Measurements from ENCODE around the gene DGKQ.
"Not testable (repeated sequence)": the region's sequence is repeated elsewhere in the genome, so short reads cannot be mapped to it uniquely, and the experiment has no call there.

The DGKQ gene

DNA sequence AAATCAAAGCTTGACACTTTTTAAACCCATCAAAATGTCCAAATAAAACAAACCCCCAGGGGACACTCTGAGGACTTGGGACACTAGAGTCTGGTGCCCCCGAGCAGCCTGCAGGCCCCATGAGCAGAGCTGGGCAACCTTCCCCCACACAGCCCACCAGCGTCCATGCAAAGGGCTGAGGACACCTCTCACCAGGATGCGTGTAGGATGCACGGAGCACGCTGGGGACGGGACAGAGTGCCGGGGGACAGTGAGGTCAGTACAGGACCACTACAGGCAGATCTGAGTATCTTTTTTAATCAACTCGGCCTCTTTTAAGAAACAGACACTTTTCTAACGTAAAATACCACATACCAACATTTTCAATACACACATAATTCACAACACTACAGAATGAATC, 48.2 kb downstream of the DGKQ start:
- no peak for DNase-seq (ENCODE audit: low read depth)

DNA sequence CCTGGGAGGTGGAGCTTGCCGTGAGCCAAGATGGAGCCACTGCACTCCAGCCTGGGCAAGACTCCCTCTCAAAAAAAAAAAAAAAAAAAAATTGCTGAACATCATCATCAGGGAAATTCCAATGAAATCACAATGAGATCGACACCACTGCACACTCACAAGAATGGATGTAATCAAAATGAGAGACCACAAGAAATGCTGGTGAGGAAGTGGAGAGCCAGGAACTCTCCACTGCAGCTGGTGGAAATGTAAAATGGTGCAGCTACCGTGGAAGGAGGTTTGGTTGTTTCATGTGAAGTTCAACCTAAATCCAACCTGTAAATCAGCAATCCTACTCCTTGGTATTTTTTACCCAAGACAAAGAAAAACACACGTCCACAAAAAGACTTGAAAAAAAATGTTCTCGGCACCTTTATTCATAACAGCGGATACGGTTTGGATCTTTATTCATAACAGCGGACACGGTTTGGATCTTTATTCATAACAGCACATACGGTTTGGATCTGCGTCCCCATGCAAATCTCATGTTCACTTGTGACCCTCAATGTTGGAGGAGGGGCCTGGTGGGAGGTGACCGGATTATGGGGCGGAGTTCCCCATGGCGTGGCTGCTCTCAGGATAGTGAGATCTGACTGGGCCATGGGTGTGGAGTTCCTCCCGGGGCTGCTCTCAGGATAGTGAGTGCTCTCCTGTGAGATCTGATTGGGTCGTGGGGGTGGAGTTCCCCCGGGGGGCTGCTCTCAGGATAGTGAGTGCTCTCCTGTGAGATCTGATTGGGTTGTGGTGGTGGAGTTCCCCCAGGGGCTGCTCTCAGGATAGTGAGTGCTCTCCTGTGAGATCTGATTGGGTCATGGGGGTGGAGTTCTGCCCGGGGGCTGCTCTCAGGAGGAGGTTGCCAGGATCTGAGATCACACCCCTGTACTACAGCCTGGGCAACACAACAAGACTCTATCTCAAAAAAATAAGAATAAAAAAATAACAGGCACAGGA, 49.0 kb downstream of the DGKQ start:
- no peak for DNase-seq (ENCODE audit: low read depth)

DNA sequence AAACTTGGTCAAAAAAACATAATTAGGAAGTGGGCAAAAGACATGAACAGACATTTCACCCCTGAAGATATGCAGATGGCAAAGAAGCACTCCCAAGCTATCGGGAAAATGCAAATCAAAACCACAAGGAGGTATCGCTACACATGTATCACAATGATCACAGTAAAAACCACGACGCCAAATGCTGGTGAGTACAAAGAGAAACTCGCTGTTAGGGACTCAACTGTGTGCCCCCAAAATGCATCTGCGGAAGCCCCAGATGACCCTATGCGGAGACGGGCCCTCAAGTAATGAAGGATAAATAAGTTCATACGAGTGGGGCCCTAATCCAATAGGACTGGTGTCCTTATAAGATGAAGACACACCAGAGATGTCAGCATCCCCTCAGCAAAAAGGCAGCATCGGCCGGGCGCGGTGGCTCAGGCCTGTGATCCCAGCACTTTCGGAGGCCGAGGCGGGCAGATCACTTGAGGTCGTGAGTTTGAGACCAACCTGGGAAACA, 51.5 kb downstream of the DGKQ start:
- no peak for DNase-seq (ENCODE audit: low read depth)

DNA sequence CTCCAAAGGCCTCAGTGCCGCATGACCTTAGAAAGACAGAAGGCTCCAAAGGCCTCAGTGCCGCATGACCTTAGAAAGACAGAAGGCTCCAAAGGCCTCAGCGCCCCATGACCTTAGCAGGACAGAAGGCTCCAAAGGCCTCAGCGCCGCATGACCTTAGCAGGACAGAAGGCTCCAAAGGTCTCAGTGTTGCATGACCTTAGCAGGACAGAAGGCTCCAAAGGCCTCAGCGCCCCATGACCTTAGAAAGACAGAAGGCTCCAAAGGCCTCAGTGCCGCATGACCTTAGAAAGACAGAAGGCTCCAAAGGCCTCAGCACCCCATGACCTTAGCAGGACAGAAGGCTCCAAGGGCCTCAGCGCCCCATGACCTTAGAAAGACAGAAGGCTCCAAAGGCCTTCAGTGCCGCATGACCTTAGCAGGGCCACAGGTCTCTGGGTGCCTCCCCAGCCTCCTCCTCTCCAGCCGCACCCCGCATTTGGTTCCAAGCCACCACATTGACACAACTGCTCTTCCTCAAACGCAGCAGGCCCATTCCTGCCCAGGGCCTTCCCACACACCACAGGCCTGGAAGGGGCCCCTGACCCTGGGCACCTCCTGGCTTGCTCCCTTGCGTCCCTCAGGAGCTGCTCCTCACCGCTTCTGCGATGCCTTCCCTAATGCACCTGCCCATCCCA, 54.2 kb downstream of the DGKQ start:
- not testable (repeated sequence) for DNase-seq (ENCODE audit: low read depth)

DNA sequence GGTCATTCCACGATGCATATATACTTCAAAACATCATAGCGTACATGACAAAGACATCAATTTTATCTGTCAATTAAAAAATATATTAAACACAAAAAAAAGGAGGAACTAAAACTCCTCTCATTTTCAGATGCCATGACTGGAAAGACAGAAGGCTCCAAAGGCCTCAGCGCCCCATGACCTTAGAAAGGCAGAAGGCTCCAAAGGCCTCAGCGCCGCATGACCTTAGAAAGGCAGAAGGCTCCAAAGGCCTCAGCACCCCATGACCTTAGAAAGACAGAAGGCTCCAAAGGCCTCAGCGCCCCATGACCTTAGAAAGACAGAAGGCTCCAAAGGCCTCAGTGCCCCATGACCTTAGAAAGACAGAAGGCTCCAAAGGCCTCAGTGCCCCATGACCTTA, 54.8 kb downstream of the DGKQ start:
- not testable (repeated sequence) for DNase-seq (ENCODE audit: low read depth)

DNA sequence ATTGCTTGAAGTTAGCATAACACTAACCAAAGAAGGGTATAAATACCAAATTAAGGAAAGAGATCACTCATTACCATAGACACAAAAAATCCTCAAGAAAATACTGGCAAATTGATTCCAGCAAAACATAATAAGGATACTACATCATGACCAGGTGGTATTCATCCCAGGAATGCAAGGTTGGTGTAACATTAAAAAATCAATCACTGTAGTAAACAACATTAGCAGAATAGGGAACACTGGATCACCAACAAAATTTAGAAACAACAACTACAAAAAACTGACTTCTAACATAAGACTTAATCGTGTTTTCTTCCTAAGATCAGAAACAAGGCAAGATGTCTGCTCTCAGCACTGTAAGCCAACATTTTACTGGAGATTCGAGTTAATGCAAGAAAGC, 55.4 kb downstream of the DGKQ start:
- no peak for DNase-seq (ENCODE audit: low read depth)

DNA sequence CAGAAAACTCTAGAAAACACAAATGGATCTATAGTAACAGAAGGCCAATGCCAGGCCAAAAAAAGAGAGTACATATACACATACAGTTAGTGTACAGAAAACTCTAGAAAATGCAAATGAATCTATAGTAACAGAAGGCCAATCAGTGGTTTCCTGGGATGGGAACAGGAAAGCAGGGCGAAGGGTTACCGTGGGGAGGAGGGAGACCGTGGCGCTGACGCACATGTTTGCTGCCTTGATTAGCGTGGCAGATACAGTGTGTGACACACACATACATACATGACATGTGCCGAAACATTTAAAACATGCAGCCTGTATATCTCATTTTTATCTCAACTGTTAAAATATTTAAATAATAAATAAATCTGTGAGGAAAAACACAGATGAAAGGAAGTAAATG, 55.9 kb downstream of the DGKQ start:
- no peak for DNase-seq (ENCODE audit: low read depth)

DNA sequence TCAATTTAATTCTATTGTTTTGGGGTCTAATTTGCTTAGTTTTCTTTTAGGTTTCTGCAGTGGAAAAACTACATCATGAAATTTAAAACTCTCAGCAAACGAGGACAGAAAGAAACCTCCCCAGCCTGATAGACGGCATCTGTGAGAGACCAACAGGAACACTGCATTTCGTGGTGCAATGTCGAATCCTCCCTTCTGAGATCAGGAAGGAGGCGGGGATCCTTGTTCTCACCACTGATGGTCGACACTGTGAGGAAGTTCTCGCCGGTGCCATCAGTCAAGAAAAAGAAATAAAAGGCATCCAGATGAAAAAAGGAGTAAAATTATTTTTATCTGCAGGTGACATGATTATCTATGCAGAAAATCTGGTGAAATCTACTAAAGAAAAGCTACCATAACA, 57.8 kb downstream of the DGKQ start:
- no peak for DNase-seq (ENCODE audit: low read depth)

DNA sequence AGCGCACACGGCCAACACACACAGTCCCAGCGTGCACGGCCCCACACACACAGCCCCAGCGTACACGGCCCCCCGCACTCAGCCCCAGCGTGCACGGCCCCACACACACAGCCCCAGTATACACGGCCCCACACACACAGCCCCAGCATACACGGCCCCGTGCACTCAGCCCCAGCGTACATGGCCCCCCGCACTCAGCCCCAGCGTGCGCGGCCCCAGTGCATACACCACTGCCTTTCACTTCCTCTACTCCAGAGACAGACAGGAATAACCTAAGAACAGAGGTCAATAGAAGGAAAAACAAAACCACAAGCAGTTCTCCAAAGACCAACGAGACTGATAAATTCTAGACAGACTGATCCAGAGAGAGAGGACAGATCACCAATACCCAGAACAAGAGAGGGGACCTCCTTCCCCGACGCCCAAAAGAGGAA, 58.3 kb downstream of the DGKQ start:
- DNase-seq (ENCODE audit: low read depth), result no peak

DNA sequence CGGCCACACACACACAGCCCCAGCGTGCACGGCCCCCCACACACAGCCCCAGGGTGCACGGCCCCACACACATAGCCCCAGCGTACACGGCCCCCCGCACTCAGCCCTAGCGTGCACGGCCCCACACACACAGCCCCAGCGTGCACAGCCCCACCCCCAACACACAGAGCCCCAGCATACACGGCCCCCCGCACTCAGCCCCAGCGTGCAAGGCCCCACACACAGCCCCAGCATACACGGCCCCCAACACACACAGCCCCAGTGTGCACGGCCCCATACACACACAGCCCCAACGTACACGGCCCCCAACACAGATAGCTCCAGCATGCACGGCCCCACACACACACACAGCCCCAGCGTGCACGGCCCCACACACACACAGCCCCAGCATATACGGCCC, 58.8 kb downstream of the DGKQ start:
- DNase-seq (ENCODE audit: low read depth), result no peak

DNA sequence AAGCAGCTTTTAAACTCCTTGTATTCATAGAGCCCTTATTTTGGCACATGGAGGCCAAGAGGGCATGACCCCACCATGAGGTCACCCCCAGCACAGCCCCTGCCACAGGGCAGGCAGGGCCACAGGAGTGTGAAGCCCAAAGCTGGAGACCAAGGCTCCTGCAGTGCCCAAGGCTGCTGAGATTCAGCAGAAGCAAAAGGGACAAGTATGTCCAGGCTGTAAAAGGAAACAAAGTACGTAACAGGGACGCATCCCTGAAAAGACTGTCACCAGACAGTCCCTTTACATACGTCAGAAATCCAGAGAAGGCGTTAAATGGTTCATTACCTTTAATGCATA, 60.1 kb downstream of the DGKQ start:
- no peak for DNase-seq (ENCODE audit: low read depth)

DNA sequence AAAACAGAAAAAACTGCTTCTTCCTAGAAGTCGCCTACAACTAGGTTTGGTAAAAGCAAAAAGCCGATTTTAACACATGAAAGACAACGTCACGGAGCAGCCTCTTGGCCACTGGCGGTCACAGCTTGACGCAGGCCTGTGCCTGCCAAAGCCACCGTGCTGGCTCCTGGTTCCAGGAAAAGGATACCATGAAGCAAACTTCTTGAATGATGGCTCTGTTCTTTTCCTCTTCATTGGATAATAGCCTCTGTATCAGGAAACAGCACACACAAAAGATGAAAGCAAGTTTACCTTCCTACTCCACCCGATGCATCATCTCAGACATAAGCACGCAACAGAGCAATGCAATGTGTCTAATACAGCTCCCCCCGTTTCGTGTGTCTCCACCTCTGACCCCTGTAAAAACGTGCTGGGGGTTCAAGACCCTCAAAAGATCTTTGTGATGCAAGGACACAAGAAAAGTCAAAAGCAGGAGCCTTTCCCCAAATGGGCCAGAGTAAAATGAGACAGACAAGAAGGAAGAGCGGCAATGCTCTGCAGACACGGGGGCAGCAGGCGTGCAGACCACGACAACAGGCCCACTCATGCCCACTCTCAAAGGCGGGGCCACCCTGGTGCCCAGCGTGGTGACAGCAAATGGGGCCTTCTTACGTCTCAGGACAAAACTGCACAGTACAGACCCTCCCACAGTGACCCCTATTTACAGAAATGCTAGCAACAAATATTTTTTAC, 60.7 kb downstream of the DGKQ start:
- no peak for DNase-seq (ENCODE audit: low read depth)

DNA sequence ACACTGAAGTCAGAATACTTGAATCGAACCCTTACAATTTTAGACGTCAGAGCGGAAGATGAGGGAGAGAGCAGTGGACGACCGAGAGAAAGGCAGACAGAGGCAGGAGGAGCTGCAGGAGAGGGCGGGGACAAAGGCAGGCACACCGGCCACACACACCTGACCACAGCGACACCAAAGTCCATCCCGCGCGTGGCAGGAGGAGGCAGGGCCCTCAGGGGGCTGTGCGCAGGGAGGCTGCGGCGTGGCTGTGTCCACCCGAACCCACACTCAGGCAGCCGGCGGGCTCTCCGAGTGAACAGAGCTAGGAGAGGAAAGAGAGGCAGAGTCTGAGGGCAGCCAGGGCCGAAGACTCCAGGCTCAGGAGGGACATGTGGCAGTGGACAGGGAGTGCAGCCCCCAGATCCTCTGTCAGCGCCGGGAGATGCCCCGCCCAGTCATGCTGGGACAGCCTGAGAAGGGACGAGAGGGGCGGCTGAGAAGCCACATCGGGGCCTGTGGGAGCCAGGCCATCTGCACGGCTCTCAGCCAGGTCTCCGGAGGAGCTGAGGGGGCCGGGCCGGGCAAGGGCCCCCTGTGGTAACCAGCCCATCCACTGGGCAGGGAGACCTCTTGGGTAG, 61.4 kb downstream of the DGKQ start:
- no peak for DNase-seq (ENCODE audit: low read depth)

DNA sequence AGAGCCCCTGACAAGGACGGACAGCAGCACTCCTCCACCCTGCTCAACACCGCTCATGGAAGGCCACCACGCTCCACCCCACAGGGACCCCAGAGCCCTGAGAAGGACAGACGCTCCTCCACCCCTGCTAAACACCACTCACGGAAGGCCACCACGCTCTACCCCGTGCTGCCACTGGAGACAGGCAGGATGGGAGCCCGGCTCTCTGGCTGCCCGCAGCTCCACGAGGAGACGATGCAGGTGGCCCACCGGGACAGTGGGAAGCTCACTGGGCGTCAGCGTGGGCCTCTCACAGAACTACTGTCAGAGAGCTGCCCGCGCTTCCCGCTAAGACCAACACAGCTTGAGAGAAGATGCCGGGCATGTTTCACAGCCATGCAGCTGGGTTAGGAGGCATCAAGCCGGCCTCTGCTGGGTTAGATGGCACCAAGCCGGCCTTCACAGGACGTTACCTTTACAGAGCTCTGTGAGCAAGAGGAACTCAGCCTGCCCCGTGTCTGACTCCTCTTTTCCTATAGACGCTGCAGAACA, 62.1 kb downstream of the DGKQ start:
- no peak for DNase-seq (ENCODE audit: low read depth)

DNA sequence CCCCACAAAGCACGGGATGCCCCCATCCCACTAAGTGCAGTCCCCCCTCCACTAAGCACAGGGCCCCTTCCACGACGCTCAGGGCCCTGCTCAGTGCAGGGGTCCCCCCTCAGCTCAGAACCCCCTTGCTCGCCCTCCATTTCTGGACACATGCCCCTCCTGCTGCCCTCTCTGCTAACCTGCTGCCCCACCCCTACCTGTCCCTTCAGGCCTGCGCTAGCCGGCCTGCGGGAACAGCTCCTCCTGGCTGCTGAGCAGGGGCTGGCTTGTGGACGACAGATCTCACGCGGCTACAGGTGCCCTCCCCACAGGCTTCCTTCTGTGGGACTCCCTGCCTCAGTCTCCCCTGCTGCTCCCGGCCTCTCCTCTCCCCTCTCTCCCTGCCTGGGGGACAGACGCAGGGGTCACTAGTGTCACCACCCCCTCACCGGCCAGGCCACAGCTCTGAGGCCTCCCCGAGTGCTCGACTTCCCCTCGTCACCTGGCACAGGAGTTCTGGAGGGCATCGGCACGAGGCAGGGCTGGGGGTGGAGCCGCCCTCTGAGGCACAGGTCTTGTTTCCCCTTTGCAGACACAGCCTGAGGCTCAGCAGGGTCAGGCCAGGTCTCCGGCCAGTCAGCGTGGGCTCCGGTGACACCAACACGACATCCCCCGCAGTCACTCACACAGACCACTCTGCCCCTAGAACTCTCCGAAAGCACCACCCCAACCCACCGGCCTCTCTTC, 62.8 kb downstream of the DGKQ start:
- DNase-seq (ENCODE audit: low read depth), result no peak

DNA sequence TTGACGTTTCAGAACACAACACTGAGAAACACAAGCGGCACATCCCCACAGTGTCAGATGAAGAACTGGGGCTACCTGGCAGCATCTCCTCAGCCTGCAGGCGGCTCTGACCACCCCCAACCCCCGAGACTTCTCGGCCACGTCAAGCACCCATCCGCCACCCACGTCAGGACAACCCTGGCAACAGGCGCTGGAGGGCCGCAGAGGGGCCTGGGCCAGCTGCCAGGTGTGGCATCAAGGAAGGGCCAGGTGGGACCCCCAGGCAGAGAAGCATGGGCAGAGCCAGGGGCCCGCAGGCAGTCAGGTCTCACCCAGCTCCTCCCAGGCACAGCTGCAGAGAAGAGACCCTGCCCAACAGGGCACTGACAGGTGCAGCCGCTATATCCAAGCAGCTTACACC, 63.5 kb downstream of the DGKQ start:
- no peak for DNase-seq (ENCODE audit: low read depth)

DNA sequence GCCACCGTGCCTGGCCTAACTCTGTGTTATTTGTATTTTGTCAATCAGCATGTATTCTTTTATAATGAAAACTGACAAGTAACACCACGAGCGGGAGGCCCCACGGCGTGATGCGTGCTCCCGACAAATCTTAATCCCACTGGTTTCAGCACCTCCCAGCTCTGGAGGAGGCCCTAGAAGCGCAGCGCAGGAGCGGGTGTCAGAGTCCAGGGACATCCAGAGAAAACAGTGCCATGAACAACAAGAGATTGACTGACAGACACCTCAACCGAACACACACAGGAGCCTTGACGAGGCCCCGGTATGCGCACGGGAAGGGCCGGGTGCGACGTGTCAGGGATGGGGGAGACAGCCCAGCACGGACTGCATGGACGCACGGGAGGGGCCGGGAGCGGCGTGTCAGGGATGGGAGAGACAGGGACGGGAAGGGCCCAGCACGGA, 64.2 kb downstream of the DGKQ start:
- DNase-seq (ENCODE audit: low read depth), result no peak
